Transverse colon (tissue), 4 donors: ENCODE data around the gene ZSCAN22.

Experiments
- CTCF ChIP-seq, 5 experiments: fragments of 200-600 bp in 3 of 5; fragments of 450-650 bp in 2 of 5; sonication (generic) in 3 of 5; IDR thresholded peaks; 1 replicate in 2 of 5; 2 replicates in 3 of 5; pipeline ENCODE4 v1.5.1; 2016 to 2017; ENCODE audit warnings: antibody characterized with exemption in 5 of 5, inconsistent platforms in 3 of 5, mild to moderate bottlenecking in 2 of 5, moderate library complexity in 1 of 5
- POLR2AphosphoS5 ChIP-seq, 3 donors: sonication (generic); formaldehyde crosslinking; IDR thresholded peaks; one replicate each; pipeline ENCODE4 v1.6.1; 2016; ENCODE audit warnings: antibody characterized with exemption in 3 of 3

GRCh38 chr19:58317476-58318072, 9.2 kb upstream of the ZSCAN22 start:
- TF ChIP-seq CTCF (IDR thresholded peaks at IDR 0.05) (no peak), POLR2AphosphoS5 (IDR thresholded peaks at IDR 0.05) (no peak)
